Epithelial cell of proximal tubule (primary cell): Measurements from ENCODE around the gene DUSP6. TPM values are rescaled to one million over a fixed set of nuclear protein-coding genes. Genes with fewer than 3 reads are reported as not detected.

Experiments used
- DNase-seq: peaks from one replicate; pipeline ENCODE4 v3.0.0-alpha.2; 2011; ENCODE audit warnings: low read depth
- H3K4me3 ChIP-seq: 2 replicates; pipeline ENCODE4 v1.5.1; 2011; ENCODE audit warnings: low read depth, mild to moderate bottlenecking, low read length
- total RNA-seq: library from RNA; depleted of rRNA; stranded (reverse); fragments of >200 nt; gene quantifications from 2 replicates; pipeline ENCODE4 v1.2.3, GENCODE V29; 2015
- TF ChIP-seq, protein P1 (sequence below): conservative IDR thresholded peaks from 2 replicates; pipeline ENCODE4 v1.5.1; 2012; ENCODE audit warnings: low read depth, mild to moderate bottlenecking, low read length

Gene DUSP6
- total RNA-seq, 1 donor from 2014 or later, result 41.1 TPM

DNA sequence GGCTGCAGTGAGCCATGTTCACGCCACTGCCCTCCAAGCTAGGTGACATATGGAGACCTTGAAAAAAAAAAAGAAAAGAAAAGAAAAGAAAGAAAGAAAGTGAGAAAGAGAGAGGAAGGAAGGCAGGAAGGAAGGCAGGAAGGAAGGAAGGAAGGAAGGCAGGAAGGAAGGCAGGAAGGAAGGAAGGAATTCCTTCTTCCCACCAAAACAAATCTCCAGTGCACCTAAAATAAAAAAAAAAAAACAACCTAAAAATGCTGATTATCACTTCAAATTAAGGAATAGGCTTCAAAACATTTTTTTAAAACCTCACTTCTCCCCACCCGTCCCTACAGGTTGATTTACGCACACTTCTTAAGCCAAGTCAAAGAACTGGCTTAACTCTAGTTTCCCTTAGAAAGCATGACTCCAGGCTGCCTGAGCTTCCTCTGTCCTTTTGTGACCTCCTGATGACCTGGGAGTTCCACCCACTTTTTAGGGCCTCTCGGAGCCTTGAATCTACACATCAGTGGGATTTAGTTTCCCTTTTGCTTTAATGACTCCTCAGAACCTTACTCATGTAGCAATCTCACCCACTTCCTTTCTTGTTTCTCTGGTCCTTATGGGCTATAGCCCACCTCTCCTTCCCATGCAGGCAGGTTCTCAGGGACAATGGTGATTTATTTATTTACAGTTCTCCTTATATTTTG, 18.6 kb downstream of the DUSP6 start:
- no peak overlapping the region for H3K4me3 ChIP-seq
- TF ChIP-seq, protein P1, sequence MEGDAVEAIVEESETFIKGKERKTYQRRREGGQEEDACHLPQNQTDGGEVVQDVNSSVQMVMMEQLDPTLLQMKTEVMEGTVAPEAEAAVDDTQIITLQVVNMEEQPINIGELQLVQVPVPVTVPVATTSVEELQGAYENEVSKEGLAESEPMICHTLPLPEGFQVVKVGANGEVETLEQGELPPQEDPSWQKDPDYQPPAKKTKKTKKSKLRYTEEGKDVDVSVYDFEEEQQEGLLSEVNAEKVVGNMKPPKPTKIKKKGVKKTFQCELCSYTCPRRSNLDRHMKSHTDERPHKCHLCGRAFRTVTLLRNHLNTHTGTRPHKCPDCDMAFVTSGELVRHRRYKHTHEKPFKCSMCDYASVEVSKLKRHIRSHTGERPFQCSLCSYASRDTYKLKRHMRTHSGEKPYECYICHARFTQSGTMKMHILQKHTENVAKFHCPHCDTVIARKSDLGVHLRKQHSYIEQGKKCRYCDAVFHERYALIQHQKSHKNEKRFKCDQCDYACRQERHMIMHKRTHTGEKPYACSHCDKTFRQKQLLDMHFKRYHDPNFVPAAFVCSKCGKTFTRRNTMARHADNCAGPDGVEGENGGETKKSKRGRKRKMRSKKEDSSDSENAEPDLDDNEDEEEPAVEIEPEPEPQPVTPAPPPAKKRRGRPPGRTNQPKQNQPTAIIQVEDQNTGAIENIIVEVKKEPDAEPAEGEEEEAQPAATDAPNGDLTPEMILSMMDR, result no peak
- DNase-seq, result no peak

DNA sequence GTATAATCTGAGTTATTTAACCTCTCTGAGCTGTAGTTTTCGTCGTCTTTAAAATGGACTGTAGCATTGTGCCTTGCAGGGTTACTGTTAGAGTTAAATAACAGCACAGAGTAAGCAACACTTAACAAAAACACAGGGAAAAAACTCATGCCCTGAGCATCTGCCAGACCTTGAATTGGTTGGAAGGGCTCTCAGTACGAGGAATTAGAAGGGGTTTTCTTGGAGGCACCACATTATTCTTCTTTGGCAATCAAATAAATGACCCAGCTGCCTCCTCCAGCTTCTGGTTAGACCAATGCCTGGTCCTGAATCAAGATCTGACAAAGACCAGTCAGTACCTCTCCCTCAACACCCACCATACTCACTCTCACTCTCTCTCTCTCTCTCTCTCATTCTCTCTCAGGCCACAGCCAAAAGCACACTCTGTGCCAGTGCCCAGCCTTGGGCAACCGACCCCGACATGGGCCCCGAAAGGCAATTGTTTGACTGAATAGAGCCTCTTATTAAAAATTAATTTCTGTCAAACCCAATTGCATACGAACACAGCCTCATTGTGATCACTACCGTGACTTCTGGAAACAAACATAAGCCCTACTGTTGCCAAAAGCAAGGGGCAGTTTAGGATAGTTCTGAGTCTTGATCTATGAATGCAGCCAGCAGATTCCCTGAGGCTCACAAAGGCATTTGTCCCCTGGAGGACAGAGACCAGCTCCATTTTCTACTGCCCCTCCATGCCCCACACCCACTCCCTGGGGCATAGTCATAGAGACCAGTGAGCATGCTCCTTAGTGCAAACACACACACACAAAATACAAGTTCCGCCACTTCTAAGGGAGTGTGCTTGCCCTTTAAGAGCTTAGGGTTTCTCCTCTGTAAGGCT, 23.9 kb downstream of the DUSP6 start:
- no peak for DNase-seq
- TF ChIP-seq, protein P1, result no peak
- no peak overlapping the region for H3K4me3 ChIP-seq

DNA sequence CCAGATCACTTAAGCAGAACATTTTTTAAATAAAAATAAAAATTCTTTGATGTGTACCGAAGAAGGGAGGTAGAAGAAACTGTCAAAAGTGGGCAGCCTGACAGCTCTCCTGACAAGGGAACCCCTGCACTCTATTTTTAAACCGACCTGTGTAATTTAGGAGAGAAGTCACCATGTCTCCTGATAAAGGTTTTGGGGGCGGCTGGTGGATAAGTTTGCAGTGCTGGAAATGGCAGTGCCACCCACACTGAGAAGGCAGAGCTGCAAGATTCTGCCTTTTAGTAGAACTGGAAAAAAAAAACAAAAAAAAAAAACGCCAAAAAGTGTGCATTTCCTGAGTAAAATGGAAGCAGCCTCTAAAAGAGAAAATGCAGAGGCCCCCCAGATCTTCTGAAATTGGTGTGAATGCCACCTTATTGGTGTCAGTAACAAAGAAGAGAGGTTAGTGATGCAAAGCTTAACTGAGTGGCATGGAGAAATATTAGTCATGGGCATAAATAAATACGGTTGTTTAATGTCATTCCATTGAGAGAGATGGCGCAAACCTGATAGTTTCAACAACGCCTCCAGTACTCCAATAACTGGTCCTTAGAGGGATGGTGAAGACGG, 24.7 kb downstream of the DUSP6 start:
- TF ChIP-seq, protein P1, result no peak
- DNase-seq, result no peak
- H3K4me3 ChIP-seq, result no peak overlapping the region

DNA sequence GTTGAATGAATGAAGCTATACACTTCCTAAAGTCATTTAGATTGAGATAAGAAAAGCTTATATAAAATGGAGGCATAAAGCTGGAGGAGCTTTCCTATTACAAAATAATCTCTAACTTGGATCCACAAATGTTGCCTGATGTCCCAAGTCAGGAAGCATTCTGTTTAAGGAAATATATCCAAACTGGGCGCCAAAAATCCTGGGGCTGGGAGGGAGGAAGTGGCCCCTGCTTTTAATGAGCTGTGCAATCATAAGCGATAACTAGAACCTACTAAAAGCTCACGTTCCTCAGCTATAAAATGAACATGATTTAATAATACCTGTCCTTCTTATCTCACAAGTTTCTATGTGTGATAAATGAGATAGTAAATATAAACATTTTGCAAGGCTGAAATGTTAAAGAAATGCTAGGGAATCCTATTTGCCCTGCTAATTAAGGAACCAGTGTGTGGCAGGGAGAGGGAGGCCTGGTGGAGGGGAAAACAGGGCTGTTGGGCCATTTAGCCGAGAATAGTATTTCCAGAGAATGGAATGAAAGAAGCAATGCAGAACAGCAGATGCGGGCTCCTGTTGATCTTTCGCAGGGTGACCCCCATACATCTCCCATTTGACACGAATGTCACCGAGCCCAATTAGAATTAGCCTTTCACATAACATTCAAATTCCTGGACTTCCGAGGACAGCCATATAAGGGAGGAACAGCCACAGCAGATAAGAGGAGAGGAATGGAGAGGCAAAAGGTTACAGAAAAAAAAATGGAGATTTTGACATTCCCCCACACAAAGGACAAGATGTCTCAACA, 25.9 kb downstream of the DUSP6 start:
- DNase-seq, result no peak
- TF ChIP-seq, protein P1, result no peak
- no peak overlapping the region for H3K4me3 ChIP-seq

DNA sequence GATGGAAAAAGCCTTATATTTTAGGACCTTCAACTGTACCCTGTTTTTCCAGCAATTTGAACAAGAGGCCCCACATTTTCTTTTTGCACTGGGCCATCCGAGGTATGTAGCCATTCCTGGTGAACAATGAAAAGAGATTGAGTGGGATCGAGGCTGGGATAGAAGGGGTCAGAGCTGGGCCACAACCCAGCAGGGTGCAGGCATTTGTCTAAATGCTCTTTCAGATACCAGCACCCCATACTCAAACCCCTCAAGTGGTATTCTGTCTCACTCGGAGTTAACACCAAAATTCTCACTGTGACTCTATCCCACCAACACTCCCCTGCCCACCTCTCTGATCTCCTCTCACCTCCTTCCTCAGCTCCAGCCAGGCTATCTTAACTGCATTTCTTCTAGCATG, 26.8 kb downstream of the DUSP6 start:
- no peak overlapping the region for H3K4me3 ChIP-seq
- TF ChIP-seq, protein P1, result no peak
- no peak for DNase-seq

DNA sequence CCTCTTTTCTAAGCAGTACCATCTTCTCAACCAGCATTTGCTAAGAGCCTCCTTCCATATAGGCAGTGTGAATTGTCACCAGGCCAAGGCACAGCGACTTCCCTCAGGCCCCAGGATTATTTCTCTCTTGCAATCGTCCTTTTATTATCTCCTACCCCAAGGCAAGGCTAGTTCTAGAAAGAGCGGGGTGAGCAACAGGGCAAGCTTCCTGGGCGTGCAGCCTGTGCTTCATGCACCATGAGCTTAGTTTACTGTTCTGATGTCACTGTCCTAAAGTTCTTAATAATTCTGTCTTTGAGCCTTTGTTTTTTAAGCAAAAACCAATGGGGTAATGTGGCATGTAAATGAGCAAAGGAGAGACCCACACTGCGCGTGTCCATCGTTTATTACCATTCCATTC, 27.9 kb downstream of the DUSP6 start:
- DNase-seq, result no peak
- TF ChIP-seq, protein P1, result no peak
- no peak overlapping the region for H3K4me3 ChIP-seq
